K562 (cell line): Measurements from ENCODE around the gene ELL3. TPM values are rescaled to one million over a fixed set of nuclear protein-coding genes. Genes with fewer than 3 reads are reported as not detected.

ENCODE experiments used
- ATAC-seq: fragments of 200-7000 bp; cut with Tn5 transposase; 3 replicates; pipeline ENCODE4 v1.9.1; 2020; ENCODE audit warnings: moderate library complexity
- BruUV-seq: library from RNA; stranded (reverse); fragments of 400-500 nt; replicated peaks from 2 replicates; lab custom pipeline; 2021; lab: Mats Ljungman, UMichigan
- CTCF ChIA-PET: fragments of 300-600 bp; formaldehyde crosslinking; extraction: SDS; loops from one replicate; lab custom pipeline; 2021; ENCODE audit warnings: low intra/inter-chr PET ratio; lab: Yijun Ruan, JAX
- POLR2A ChIA-PET: fragments of 300-600, 350-650 bp; sonication (Branson Sonifier 250); formaldehyde crosslinking; extraction: SDS; loops from one replicate; lab custom pipeline; 2021; ENCODE audit warnings: antibody characterized with exemption, inconsistent platforms; lab: Yijun Ruan, JAX
- DNase-seq, 4 experiments: peaks; one replicate each; pipeline versions ENCODE4 v3.0.0 to v3.0.0-alpha.2; 2011 to 2018; ENCODE audit warnings: low spot score in 3 of 4, mixed read lengths in 3 of 4; ENCODE audit errors: extremely low read depth in 1 of 4
- FAIRE-seq: peaks from 2 replicates; lab custom pipeline; 2011; peaks lifted over from hg19 to GRCh38; lab: Jason Lieb, UNC
- H2AFZ ChIP-seq: 2 replicates; pipeline ENCODE4 v1.6.0; 2011; ENCODE audit warnings: low read depth, low read length, control low read depth, inconsistent platforms
- H3K27ac ChIP-seq: fragments of 200-600 bp; 3 replicates; pipeline ENCODE4 v1.8.0; 2011; ENCODE audit warnings: low read depth, mild to moderate bottlenecking, control low read depth, inconsistent platforms, low read length, moderate library complexity, mixed read lengths; ENCODE audit errors: extremely low read depth
- H3K27me3 ChIP-seq, 2 experiments: fragments of 300-600 bp in 1 of 2; 2 replicates in 1 of 2; 3 replicates in 1 of 2; pipeline versions ENCODE4 v1.6.0 to v1.8.0; 2011; ENCODE audit warnings: inconsistent platforms in 2 of 2, low read length in 2 of 2, mild to moderate bottlenecking in 1 of 2, mixed read lengths in 1 of 2, moderate library complexity in 1 of 2; ENCODE audit not compliant: control insufficient read depth in 2 of 2, insufficient read depth in 2 of 2
- H3K36me3 ChIP-seq: fragments of 300-600 bp; 3 replicates; pipeline ENCODE4 v1.8.0; 2011; ENCODE audit warnings: mild to moderate bottlenecking, low read length, inconsistent platforms; ENCODE audit not compliant: control insufficient read depth, insufficient read depth
- H3K4me1 ChIP-seq, 2 experiments: fragments of 200-600 bp in 1 of 2; replicated peaks in 1 of 2; 2 replicates in 1 of 2; 3 replicates in 1 of 2; pipeline versions ENCODE4 v1.5.1 to v1.8.0; 2011; ENCODE audit warnings: inconsistent platforms in 2 of 2, low read length in 2 of 2, mild to moderate bottlenecking in 1 of 2, mixed read lengths in 1 of 2, moderate library complexity in 1 of 2; ENCODE audit not compliant: control insufficient read depth in 2 of 2, insufficient read depth in 2 of 2
- H3K4me2 ChIP-seq: 2 replicates; pipeline ENCODE4 v1.6.1; 2011; ENCODE audit warnings: low read length, control low read depth, inconsistent platforms, mixed read lengths; ENCODE audit not compliant: insufficient read depth
- H3K4me3 ChIP-seq: fragments of 200-600 bp; sonication (generic), shearing (Covaris generic); 2 replicates; pipeline ENCODE4 v1.5.1; 2016; ENCODE audit warnings: control low read depth, inconsistent platforms
- H3K79me2 ChIP-seq: fragments of 200-600 bp; 3 replicates; pipeline ENCODE4 v1.8.0; 2011; ENCODE audit warnings: low read length, inconsistent platforms; ENCODE audit not compliant: control insufficient read depth, insufficient read depth
- H3K9ac ChIP-seq, 2 experiments: 2 replicates each; pipeline versions ENCODE4 v1.6.0 to v1.6.1; 2011; ENCODE audit warnings: low read depth in 2 of 2, low read length in 2 of 2, control low read depth in 1 of 2, inconsistent platforms in 1 of 2, mild to moderate bottlenecking in 1 of 2, mixed read lengths in 1 of 2; ENCODE audit not compliant: insufficient read depth in 1 of 2
- H3K9me1 ChIP-seq: one replicate; pipeline ENCODE4 v1.6.0; 2011; ENCODE audit warnings: inconsistent platforms, mild to moderate bottlenecking, low read length, moderate library complexity; ENCODE audit not compliant: control insufficient read depth, insufficient read depth
- H3K9me3 ChIP-seq: replicated peaks from 2 replicates; pipeline ENCODE4 v1.5.1; 2011; ENCODE audit warnings: low read depth, low read length, inconsistent platforms; ENCODE audit not compliant: control insufficient read depth, insufficient read depth
- H4K20me1 ChIP-seq: replicated peaks from 2 replicates; pipeline ENCODE4 v1.6.1; 2011; ENCODE audit warnings: low read length, inconsistent platforms, mixed read lengths; ENCODE audit not compliant: control insufficient read depth, insufficient read depth
- BACH1 ChIP-seq: fragments of 200-800 bp; sonication (Bioruptor generic); IDR thresholded peaks from 2 replicates; pipeline ENCODE4 v1.6.1; 2016; ENCODE audit warnings: missing genetic modification characterization, missing compliant biosample characterization
- GATAD2A ChIP-seq: fragments of 450-650 bp; IDR thresholded peaks from 2 replicates; pipeline ENCODE4 v1.6.1; 2017
- XRCC4 ChIP-seq: IDR thresholded peaks from one replicate; pipeline ENCODE4 v1.6.1; 2011; ENCODE audit not compliant: insufficient read depth, insufficient read length; ENCODE audit errors: extremely low read depth
- ZNF23 ChIP-seq: fragments of 250-450 bp; sonication (Bioruptor Pico); IDR thresholded peaks from 2 replicates; pipeline ENCODE4 v1.4.0; 2020; ENCODE audit warnings: mild to moderate bottlenecking
- ZNF586 ChIP-seq: fragments of 450-650 bp; formaldehyde crosslinking; conservative IDR thresholded peaks from 2 replicates; pipeline ENCODE4 v1.4.0; 2020; ENCODE audit warnings: mild to moderate bottlenecking, moderate library complexity
- WGBS: fragments of 100-300 bp; shearing (Covaris generic); methylation state at CpG from one replicate; pipeline ENCODE4 v1.1.6; 2016; ENCODE audit warnings: low coverage, mixed read lengths; ENCODE audit not compliant: insufficient coverage; ENCODE audit errors: missing lambda C conversion rate; 5-methylcytosine and 5-hydroxymethylcytosine counted together
- in situ Hi-C: fragments of 300-500 bp; cut with MboI; formaldehyde crosslinking; loops from 4 replicates; pipeline ENCODE4 v1.15.0; 2018; ENCODE audit warnings: inconsistent platforms, mixed read lengths
- intact Hi-C: fragments of 100-400 bp; cut with micrococcal nuclease; formaldehyde crosslinking; loops from 2 replicates; pipeline ENCODE4 v1.14.2; 2022
- polyA plus RNA-seq, 8 experiments: library from polyadenylated mRNA; depleted of rRNA in 4 of 8; stranded (reverse) in 5 of 8; unstranded in 3 of 8; fragments of >200 nt; fragmentation: Nextera tagmentation in 2 of 8; fragmentation: Illumina TruSeq in 1 of 8; extraction: Ambion mirVana in 2 of 8; extraction: Trizol in 1 of 8; gene quantifications; 2 replicates each; pipeline versions ENCODE4 v1.2.1 to v1.2.3, GENCODE V29; 2011 to 2014; ENCODE audit warnings: inconsistent platforms in 1 of 8, missing spikeins in 1 of 8
- total RNA-seq, 7 experiments: library from RNA; depleted of rRNA in 6 of 7; stranded (reverse); fragments of >200 nt in 6 of 7; fragmentation: Illumina TruSeq in 2 of 7; extraction: Trizol in 2 of 7; gene quantifications; 2 replicates each; pipeline versions ENCODE4 v1.2.1 to v1.2.3, GENCODE V29; 2011 to 2021; ENCODE audit warnings: low replicate concordance in 1 of 7
- TF ChIP-seq, protein P1 (sequence below): fragments of 450-650 bp; conservative IDR thresholded peaks from 2 replicates; pipeline ENCODE4 v1.6.1; 2016; ENCODE audit warnings: missing genetic modification characterization, low read depth, mild to moderate bottlenecking, missing compliant biosample characterization, moderate library complexity
- TF ChIP-seq, protein P2 (sequence below): fragments of 200-800 bp; sonication (Bioruptor generic); IDR thresholded peaks from 2 replicates; pipeline ENCODE4 v1.6.1; 2017; ENCODE audit warnings: missing genetic modification characterization, missing compliant biosample characterization

The ELL3 gene
- total and polyA plus RNA-seq, 9 of the 15 experiments (the other 6 are each of a cell fraction or from before 2014, with no cell fraction given): 0.80 to 5.2 (median 2.6) TPM

DNA sequence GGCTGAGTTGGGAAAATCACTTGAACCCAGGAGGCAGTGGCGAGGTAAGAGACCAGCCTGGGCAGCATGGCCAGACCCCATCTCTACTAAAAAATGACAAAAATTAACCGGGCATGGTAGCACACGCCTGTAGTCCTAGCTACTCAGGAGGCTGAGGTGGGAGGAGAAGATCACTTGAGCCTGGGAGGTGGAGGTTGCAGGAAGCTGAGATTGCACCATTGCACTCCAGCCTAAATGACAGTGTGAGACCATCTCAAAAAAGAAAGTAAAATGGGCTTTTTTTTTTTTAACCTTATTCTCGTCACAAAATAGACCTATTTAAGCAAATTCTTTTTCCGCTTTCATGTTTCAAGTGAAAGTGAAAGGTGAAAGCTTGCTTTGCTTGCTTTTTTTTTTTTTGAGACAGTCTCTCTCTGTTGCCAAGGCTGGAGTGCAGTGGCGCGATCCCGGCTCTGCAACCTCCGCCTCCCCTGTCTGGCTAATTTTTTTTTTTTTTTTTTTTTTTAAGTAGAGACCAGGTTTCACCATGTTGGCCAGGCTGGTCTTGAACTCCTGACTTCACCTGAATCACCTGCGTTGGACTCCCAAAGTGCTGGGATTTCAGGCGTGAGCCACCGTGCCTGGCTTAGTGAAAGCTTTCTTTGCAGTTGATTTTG is 26.9 kb downstream of the ELL3 start:
- ATAC-seq (no peak), FAIRE-seq (no peak), DNase-seq (no peak)
- Histone ChIP-seq H3K9me1 (no peaks in the 10 kb centered on the region), H3K9ac (no peak overlapping the region; a peak in 1 of 4 replicates), H3K27ac (no peak overlapping the region), H3K4me1 (peaks cover 8% of the 10 kb centered on the region in 2 experiments; a peak in 4 of 5 replicates), H3K27me3 (no peaks in the 10 kb centered on the region), H2AFZ (no peak overlapping the region), H3K9me3 (no peaks in the 10 kb centered on the region), H4K20me1 (peaks cover 23% of the 10 kb centered on the region; the same call in 1 of the 2 replicates), H3K79me2 (peaks cover 85% of the 10 kb centered on the region), H3K36me3 (peaks cover 62% of the 10 kb centered on the region), H3K4me3 (no peak overlapping the region), H3K4me2 (no peak overlapping the region)
- intact Hi-C loops: no loop called here
- no peak for TF ChIP-seq GATAD2A
- TF ChIP-seq, protein P1, sequence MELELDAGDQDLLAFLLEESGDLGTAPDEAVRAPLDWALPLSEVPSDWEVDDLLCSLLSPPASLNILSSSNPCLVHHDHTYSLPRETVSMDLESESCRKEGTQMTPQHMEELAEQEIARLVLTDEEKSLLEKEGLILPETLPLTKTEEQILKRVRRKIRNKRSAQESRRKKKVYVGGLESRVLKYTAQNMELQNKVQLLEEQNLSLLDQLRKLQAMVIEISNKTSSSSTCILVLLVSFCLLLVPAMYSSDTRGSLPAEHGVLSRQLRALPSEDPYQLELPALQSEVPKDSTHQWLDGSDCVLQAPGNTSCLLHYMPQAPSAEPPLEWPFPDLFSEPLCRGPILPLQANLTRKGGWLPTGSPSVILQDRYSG: no peak
- no peak for TF ChIP-seq ZNF586 (CRISPR knock-in tag)
- no peak for TF ChIP-seq XRCC4
- TF ChIP-seq, protein P2, sequence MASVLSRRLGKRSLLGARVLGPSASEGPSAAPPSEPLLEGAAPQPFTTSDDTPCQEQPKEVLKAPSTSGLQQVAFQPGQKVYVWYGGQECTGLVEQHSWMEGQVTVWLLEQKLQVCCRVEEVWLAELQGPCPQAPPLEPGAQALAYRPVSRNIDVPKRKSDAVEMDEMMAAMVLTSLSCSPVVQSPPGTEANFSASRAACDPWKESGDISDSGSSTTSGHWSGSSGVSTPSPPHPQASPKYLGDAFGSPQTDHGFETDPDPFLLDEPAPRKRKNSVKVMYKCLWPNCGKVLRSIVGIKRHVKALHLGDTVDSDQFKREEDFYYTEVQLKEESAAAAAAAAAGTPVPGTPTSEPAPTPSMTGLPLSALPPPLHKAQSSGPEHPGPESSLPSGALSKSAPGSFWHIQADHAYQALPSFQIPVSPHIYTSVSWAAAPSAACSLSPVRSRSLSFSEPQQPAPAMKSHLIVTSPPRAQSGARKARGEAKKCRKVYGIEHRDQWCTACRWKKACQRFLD: no peak
- TF ChIP-seq BACH1 (tag): no peak
- TF ChIP-seq ZNF23 (CRISPR knock-in tag): no peak
- ChIA-PET POLR2A (interaction anchor here (1.2 kb wide), 3 partner anchors 7 to 75 kb away, joined by 4 to 7 read pairs (median 5); partner anchors contain the start of gene MFAP1), CTCF (interaction anchor here (0.6 kb wide), 1 partner anchor 725 kb away, joined by 4 read pairs; no protein-coding TSS in a partner anchor)
- WGBS: 92% methylated on average over 11 of the region's 12 CpGs
- no TSS peak for BruUV-seq
- in situ Hi-C loops: no loop called here
